Measurements from ENCODE around the gene FOXL3.

FOXL3 gene

DNA sequence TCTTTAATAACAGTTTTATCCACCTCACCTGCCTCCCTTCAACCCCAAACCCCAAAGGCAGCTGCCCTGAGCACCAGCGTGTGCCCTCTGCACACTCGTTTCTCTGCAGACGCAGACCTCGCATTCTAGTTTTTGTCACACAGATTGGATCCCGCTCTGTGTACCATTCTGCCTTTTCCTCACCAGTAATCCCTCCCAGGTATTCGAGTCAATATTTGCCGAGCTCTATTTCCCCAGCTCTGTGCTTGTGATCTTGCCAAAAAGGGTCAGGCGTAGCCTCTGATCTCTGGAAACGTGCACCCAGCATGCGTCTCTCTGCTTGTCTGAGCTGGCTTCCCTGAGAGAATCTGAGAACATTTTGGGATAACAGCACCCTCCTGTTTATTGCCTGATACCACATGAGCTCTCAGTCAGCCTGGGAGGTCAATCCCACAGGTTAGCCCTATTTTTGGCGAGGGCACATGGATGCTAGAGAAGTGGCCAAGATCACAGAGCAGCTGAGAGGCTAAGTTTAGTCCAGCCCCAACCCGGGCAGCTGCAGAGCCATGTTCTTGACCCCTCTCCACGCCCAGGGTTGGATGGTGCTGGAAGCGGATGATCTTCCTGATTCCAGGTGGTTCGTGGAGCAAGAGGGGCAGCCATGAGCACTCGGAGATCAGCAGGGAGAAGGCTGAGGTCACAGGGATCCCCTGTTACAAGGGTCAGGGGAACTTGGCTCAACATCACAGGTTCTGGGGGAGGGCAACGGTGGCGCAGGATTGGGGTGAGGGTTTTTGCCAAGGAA lies 29.1 kb downstream of the FOXL3 start:
- no peak for DNase-seq (ENCODE audit: low read depth in 1 of 2, low spot score in 1 of 2)

DNA sequence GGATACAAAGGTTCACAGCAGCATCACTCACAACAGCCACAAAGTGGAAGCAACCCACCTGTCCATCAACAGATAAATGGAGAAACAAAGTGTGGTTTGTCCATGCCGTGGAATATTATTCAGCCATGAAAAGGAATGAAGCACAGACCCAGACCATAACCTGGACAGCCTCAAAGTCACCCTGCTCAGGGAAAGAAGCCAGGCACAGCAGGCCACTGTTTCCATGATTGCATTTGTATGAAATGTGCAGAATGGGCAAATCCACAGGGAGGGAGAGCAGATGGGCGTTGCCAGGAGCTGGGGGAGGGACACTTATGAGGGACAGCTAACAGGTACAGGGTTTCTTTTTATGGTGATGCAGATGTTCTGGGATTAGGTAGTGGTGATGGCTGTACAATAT lies 30.3 kb downstream of the FOXL3 start:
- no peak for DNase-seq (ENCODE audit: low read depth in 1 of 2, low spot score in 1 of 2)

DNA sequence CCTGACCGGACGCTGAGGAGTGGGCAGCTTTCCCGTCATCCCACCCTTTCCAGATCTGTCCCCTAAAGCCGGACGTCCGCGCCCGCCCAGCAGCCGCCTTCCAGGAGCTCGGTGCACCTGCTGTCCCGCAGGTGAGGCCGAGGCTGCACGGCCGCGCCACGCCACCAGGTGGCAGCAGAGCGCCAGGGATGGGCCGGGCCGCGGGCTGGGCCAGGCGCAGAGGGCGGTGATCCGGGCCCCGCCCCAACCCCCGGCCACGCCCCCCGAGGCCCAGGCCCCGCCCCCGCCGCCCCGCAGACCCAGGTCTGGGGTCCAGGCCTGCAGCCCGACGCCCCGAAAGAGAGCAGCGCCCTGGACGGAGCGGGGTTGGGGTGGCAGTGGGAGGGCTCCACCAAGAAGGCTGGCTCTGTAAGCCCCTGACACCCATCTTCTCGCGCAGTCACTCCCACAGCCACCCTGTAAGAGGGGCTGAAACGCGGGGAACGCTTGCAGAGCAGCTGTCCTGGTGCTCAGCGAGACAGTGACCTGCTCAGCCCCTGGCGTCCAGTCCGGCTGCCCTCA lies 32.2 kb downstream of the FOXL3 start:
- DNase-seq (ENCODE audit: low read depth in 1 of 2, low spot score in 1 of 2) = peak; percentile 81 to 89

DNA sequence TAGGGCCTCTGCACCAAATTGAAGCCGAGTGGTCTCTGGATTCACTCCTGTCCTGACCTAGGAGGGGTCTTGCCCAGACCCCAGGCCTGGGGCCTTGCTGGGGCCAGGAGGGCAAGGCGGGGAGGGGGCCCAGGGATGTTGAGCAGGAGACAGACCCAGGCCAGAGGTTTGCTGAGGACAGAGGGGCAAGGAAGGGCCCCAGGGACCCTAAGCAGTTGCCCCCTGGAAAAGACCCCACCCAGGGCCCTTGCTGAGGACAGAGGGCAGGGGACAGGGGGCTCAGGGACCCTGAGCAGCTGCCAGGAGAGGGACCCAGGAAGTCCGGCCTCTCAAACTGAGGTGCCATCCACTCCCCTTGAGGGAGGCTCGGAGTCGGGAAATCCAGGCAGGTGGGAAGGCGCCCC lies 32.7 kb downstream of the FOXL3 start:
- DNase-seq (ENCODE audit: low read depth in 1 of 2, low spot score in 1 of 2) = no peak

DNA sequence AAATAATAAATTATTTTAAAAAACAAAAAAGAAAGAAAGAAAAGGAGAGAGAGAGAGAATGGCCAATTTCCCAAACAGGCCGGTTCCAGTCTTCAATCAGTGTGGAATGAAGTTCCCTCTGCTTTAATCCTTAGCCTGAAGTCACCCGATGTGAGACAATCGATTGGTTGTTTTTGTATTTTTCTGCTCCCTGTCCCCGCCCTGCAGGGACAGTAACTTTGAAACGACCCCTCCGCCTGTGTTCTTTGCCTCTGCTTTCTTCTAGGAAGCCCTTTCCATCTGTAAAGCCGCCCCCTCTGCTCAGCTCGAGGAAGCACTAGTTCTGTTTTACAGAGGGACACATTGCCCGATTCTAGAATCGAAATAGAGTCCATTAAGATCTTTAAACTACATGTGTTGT lies 33.4 kb downstream of the FOXL3 start:
- no peak for DNase-seq (ENCODE audit: low read depth in 1 of 2, low spot score in 1 of 2)

DNA sequence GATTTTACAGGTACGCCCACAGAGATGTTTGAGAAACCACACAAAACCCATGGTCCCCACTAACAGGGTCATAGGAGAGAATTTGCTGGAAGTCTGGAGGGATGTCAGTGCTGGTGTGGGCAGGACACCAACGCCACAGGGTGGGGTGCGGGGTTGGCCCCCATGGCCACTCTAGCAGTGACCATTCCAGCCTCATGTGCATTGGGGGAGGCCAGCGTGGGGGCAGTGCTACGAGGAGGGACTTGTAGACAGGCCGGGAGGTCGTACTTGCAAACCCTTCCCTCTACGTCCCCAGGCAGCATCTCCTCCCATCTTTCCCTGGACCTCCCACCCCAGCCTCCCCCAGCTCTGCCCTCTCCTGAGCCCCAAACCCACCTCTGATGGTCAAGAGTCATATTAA lies 34.0 kb downstream of the FOXL3 start:
- DNase-seq (ENCODE audit: low read depth in 1 of 2, low spot score in 1 of 2) = no peak

DNA sequence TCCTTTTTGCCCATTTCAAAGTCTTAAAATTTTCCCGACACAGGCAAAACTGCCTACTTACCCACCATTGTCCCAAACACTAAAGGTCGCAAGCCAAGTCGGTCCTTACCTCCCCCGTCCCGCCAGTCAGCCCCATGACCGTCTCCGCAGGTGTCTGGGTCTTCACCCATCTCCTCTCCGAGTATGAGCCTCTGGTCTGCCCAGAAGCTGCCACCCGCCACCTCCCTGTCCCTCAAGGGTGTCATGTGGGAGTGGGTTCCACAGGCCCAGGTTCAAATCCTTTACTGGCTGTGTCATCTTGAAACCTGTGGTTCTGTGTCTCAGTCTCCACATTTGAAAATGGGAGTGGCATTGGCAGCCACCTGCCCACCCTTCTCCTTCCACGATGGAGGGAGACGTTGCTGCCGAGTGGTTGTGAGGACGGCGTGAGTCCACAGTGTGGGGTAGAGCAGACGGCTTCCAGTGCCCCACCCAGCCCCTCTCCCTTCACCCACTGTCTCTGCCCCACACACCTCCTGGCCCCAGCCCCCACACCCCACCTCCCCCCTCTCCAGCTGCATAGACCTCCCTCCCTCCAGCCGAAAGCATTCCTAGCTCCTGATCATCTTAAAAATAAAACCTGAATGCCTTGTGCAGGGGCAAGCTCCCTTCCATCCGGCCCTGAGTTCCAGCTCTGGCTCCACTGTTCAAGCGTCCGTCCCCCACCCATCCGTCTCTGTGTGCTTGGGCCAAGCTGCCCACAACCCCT lies 35.3 kb downstream of the FOXL3 start:
- DNase-seq (ENCODE audit: low read depth in 1 of 2, low spot score in 1 of 2) = no peak

DNA sequence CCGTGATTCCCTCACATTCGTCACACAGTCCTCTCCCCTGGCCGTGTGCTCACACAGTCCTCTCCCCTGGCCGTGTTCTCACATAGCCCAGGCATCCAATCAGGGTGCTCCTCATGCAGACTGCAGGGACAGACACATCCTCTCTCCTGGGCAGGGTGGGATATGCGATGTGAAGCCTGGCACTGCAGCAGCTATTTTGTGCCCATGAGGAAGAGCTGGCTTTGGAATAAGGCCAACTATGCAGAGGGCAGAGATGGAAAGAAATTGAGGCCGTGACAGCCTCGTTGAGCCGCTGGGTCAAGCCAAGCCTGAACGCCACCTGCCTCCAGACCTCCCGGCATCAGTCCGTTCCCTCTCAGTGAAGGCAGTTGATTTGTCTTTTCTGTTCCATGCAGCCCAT lies 35.8 kb downstream of the FOXL3 start:
- DNase-seq (ENCODE audit: low read depth in 1 of 2, low spot score in 1 of 2) = no peak

DNA sequence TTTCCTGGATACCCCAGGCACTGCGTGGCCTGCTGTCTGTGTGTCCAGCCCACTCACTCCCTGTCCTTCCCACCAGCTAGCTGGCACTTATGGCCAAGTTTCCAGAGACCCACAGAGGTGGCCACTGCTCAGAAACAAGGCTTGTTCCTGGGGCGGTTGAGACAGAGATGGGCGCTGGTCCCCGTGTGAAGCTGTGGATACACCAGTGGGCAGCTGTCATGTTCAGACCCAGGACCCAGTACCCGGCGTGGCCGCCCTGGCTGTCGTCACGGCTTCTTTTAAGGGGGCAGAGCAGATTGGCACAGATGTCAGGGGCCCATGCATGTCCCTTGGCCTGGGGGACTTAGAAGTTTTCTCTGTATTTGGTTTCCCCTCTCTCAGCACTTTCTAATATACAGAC lies 36.3 kb downstream of the FOXL3 start:
- no peak for DNase-seq (ENCODE audit: low read depth in 1 of 2, low spot score in 1 of 2)

DNA sequence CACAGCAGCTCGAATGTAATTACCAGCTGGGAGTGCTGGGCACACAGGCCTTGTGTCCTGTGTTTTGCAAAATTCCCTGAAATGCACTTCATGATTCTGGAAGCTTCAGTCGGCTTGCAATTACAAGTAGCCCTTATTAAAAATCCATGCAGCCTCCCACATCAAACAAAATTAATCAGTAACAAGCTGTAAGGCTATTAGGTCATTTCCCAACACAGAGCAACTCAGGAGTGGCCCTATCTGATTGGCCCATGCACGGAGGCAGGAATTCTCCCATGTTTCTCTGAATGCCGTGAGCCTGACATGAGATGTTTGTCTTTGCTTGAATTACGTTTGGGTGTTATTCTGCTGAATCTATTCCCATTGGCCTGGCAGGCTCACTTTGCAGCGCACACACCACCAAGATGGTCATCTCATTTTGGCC lies 36.9 kb downstream of the FOXL3 start:
- DNase-seq (ENCODE audit: low read depth in 1 of 2, low spot score in 1 of 2) = no peak

DNA sequence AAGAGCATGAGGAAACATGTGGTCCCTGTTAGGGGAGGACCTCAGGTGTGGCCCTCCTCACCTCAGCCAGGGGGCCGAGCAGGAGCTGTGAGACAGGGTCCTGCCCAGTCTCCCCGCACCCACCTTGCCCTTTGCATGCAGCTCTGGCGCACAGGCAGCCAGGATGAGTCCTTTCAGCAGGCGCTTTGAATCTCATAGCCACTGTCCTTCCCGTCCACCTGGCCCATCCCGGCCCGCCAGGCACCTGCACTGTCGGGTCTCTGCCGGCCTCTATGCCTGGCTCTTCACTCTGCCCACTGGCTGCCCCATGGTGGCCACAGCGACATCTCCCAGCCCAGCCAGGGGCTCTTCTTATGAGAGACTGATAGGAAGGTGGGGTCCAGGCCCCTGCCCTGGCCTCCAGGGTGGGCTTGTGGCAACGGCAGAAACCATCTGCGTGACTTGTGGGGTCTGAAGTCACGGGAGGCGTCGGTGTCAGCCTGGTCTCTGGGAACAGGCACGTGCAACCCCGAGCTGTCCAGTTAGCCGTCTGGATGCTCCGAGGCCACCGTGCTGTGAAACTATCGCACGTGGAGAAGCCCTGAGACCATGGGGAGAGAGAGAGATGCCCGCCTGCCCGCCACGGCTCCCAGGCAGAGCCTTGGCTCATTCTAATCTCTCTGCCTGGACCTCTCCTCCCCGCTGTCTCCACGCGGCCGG lies 37.4 kb downstream of the FOXL3 start:
- no peak for DNase-seq (ENCODE audit: low read depth in 1 of 2, low spot score in 1 of 2)

DNA sequence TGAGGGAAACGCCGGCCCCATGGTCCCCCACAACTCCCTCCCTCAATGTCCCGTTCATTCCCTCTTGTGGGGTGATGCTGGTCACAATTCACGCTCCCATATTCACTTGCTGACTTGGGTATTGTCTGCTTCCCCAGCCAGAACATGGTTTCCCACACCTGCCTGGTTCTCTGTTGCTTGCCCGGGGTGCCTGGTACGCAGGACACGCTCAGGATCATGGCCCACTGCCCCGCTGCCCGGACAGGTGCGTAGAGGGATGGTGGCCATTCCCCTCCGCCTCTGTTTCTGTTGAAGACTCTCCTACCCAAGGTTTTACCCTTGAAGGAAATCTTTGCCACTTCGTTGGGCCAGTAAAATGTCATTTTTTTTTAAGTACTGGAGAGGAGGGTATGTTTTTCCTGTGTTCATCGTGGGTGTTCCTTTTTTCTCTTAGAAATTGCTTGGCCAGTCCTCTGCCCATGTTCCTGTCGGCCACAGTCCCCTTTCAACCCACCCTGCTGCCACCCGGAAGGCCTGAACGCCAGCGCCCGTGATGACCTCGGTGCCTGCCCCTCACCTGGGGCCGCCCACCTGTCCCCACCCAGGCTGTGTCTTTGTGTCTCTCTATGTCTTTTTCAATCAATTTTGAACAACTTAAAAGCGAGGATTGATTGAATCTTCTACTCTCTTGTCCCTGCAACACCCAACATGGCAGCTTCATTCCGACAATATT lies 38.2 kb downstream of the FOXL3 start:
- DNase-seq (ENCODE audit: low read depth in 1 of 2, low spot score in 1 of 2) = no peak

DNA sequence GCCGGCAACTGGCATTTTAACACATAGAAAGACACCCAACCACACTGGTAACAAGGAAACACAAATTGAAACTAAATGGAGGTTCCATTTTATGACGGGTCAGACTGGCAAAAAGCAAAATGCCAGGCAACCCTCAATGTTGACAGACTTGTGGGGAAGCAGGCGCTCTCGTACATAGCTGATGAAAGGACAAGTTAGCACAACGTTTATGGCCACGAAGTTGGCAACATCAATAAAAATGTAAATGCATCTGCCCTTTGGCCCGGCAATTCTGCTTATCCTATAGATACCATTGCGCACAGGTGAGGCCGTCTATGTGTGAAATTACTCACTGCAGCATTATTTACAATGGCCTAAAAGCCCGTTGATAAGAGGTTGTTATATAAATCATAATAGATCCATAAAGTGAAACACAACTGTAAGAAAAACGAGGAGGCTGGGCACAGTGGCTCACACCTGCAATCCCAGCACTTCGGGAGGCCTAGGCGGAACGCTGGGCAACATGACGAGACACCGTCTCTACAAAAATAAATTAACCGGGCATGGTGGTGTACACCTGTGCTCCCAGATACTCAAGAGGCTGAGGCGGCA lies 39.8 kb downstream of the FOXL3 start:
- no peak for DNase-seq (ENCODE audit: low read depth in 1 of 2, low spot score in 1 of 2)

DNA sequence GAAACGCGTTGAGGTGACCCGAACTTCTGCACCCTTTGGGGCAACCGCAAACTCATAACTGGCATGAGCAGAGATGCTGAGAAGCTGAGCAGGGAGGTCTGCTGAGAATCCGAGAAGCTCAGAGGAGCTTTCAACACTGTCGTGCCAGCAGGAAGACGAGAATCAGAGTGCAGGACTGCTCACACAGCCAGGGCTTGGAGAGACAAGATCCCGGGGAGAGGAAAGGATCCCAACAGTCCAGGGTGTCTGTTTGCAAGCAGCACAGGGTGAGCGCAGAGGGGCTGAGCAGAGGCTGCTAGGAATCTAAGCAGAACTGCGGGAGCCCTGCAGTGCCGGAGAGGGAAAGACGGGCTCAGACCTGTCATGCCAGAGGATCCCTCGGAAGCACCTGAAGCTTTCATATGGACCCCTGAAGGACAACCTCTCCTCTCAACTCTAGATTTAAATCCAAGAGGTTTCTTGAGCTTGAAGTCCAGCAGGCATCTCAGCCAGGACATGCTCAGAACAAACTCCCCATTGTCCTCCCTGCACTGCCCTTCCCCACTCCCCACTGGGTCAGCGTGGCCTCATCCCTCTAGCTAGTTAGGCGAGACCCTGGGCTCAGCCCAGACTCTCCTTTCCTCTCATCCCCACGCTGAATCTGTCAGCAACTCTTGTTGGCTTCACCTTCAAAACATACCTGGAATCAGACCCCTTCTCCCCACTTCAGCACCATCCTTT lies 40.7 kb downstream of the FOXL3 start:
- no peak for DNase-seq (ENCODE audit: low read depth in 1 of 2, low spot score in 1 of 2)

DNA sequence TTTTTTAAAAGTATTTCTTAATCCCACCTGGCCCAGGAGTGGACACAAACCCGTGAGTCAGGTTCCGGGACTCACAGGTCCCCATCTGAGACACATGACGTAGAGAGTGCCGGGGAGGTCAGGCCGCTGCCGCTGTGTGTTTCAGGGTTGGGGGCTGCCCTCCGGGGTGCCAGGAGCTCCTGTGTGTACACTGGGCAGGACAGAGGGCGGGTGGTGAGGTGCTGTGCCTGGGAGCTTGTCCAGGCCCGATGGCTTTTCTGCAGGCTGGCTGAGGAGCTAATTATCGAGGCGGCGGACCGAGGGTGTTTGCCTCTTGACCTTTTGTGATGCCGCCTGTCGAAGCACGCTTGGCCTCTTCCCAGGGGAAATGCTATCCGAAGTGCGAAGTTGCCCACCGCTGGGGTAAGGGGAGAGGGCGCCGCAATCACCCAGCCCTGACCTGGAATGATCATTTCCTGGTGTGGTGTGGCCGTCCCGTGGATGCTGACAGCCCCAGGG lies 42.1 kb downstream of the FOXL3 start:
- DNase-seq (ENCODE audit: low read depth in 1 of 2, low spot score in 1 of 2) = no peak

DNA sequence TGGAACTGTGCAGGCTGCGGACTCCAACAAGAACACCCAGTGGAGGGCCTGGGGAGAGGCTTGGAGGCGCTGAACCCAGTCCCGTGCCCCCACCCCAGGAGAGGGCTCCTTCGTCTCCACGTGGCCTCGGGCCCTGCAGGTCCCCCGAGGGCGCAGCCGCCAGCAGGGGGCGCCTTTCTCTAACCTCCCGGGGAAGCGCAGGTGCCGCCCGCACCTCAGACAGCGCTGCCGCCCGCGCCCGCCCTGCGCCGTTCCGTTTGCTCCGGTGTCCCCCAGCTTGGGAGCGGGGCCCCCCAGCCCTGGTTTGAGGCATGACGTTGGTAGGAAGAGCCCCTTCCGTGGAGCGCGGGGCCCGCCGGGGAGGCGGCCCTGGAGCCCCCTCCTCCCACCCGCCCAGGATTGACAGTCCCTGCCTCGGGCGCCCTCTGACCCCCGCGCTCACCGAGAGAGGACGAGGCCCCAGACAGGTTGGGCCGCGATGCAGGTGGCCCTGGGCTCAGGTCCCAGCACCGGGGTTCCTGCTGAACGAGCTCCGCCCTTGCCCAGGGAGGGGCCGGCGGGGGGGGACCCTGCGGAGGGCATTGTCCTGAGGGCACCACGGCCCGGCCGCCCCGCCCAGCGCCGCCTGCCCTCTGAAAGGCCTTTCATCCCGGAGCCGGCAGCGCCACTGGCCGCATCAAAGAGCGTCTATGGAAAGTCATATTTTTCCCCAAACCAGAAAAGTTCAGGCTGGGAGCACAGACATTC lies 42.8 kb downstream of the FOXL3 start:
- DNase-seq (ENCODE audit: low read depth in 1 of 2, low spot score in 1 of 2) = peak; percentile 80 to 93

DNA sequence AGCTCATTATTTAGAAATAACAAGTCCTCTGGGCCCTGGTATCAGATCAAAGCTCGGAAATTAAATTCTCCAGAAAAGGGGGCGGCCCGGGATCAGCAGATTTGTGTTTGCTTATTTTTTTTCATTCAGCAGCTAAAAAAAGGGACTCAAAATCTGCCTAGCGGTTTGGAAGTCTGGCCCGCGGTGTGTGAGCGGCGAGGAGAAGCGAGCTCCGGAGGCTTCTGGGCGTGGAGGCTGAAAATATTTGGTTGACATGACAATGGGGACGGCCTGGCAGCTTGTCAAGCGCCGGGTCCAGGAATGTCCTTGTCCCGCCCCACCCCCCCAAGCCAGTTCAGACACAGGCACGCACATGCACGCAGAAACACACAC lies 43.4 kb downstream of the FOXL3 start:
- DNase-seq (ENCODE audit: low read depth in 1 of 2, low spot score in 1 of 2) = no peak

DNA sequence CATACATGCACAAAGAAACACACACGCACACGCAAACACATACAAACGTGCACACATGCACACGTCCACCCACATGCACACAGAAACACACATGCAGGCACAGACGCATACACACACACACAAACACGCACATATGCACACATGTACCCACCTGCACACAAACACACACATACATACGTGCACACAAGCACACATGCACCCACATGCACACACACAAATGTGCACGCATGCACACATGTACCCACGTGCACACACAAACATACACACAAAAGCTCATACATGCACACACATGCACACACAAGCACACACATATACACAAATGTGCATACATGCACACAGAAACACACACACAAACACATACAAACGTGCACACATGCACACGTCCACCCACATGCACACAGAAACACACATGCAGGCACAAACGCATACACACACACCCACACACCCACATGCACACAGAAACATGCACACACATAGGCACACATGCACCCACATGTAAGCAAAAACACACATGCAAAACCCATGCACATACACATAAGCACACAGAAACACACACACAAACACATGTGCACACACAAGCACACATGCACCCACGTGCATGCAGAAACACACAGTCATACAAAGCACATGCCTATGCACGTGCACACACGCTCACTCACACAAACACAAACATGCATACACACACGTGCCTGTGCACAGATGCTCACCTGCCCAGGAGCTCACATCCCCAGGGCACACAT lies 44.8 kb downstream of the FOXL3 start:
- DNase-seq (ENCODE audit: low read depth in 1 of 2, low spot score in 1 of 2) = no peak
